Activated CD8-positive, alpha-beta T cell treated with anti-CD3 and anti-CD28 coated beads for 36 hours (primary cell): ENCODE measurements around the gene YWHAH. TPM values are rescaled to one million over a fixed set of nuclear protein-coding genes. Genes with fewer than 3 reads are reported as not detected.

Experiments
- ATAC-seq: fragments of 200-7000 bp; cut with Tn5 transposase; one replicate; pipeline ENCODE4 v1.10.0; 2021; ENCODE audit warnings: mild to moderate bottlenecking, moderate library complexity
- CTCF ChIA-PET: fragments of 350-600 bp; sonication (Branson Sonifier 250); formaldehyde crosslinking; loops from one replicate; lab custom pipeline; 2021; ENCODE audit warnings: antibody characterized with exemption; lab: Charles Lee
- POLR2A ChIA-PET: fragments of 350-600 bp; sonication (Branson Sonifier 250); formaldehyde crosslinking; loops from one replicate; lab custom pipeline; 2021; ENCODE audit warnings: antibody characterized with exemption; lab: Charles Lee
- DNase-seq: peaks from one replicate; pipeline ENCODE4 v3.0.0-alpha.2; 2020
- H3K27ac Mint-ChIP-seq: one replicate; pipeline ENCODE4 v1.8.0; 2021; ENCODE audit warnings: mild to moderate bottlenecking, mixed read lengths
- H3K27me3 Mint-ChIP-seq: one replicate; pipeline ENCODE4 v1.8.0; 2021; ENCODE audit warnings: mixed read lengths
- H3K36me3 Mint-ChIP-seq: one replicate; pipeline ENCODE4 v1.8.0; 2021; ENCODE audit warnings: low read depth, mixed read lengths
- H3K4me1 Mint-ChIP-seq: one replicate; pipeline ENCODE4 v1.8.0; 2021; ENCODE audit warnings: low read depth, mixed read lengths
- H3K4me3 Mint-ChIP-seq: one replicate; pipeline ENCODE4 v1.8.0; 2021; ENCODE audit warnings: mild to moderate bottlenecking, moderate library complexity, mixed read lengths
- H3K9me3 Mint-ChIP-seq: one replicate; pipeline ENCODE4 v1.8.0; 2021; ENCODE audit warnings: mixed read lengths
- CTCF ChIP-seq: fragments of 200-600 bp; IDR thresholded peaks from one replicate; pipeline ENCODE4 v1.8.0; 2022; ENCODE audit warnings: antibody characterized with exemption, mild to moderate bottlenecking
- intact Hi-C: fragments of 100-400 bp; cut with micrococcal nuclease; formaldehyde crosslinking; loops from one replicate; pipeline ENCODE4 v1.10.0; 2022
- total RNA-seq, 2 experiments: library from RNA; stranded (reverse); gene quantifications; one replicate each; pipeline ENCODE4 v1.2.3, GENCODE V29; 2021

The YWHAH gene
- total RNA-seq, 2 experiments from 2014 or later: 123 to 126 TPM

DNA sequence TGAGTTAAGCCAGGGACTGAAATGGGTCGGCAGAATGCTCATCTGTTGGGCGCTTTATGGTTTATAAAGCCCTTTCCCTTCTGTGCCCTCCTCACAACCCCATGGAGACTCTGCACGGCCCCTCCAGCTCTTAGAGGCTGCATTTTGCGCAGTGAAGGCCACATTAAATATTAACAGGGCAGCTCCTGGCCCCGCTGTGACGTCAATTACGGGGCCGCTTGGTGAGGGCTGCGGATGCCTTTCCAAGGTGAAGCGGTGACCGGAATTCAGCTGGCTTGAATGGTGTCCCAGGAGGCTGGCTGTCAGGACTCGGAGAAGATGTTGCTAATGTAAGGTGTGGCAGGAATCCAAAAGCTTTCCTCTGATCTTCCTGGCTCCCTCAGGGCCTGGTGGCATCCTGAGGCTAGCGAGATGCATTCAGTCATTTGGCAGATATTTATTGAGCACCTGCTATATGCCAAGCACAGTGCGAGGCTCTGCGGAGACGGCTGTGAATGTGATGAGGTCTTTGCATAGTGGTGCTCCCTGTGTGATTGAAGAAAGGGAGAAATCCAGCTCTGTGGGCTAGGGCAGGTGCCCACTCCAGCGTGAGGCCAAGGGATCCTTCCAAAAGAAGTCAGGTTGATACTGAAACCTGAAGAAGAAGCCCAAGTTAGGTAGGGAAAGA is 10.4 kb upstream of the YWHAH start:
- Mint-ChIP-seq H3K4me3 (no peak overlapping the region), H3K4me1 (no peaks in the 10 kb centered on the region), H3K9me3 (no peaks in the 10 kb centered on the region), H3K36me3 (no peaks in the 10 kb centered on the region), H3K27me3 (peaks cover under 1% of the 10 kb centered on the region), H3K27ac (no peak overlapping the region)
- intact Hi-C loops: no loop called here
- ChIA-PET POLR2A (no interaction called here), CTCF (no interaction called here)
- TF ChIP-seq CTCF: no peak
- ATAC-seq (no peak), DNase-seq (no peak)

- H3K9me3 Mint-ChIP-seq: no peaks in the 10 kb centered on the region
- H3K27me3 Mint-ChIP-seq: no peaks in the 10 kb centered on the region
- no peak overlapping the region for H3K27ac Mint-ChIP-seq
Observed at GRCh38 chr22:31935961-31936635, 8.2 kb upstream of the YWHAH start.

DNA sequence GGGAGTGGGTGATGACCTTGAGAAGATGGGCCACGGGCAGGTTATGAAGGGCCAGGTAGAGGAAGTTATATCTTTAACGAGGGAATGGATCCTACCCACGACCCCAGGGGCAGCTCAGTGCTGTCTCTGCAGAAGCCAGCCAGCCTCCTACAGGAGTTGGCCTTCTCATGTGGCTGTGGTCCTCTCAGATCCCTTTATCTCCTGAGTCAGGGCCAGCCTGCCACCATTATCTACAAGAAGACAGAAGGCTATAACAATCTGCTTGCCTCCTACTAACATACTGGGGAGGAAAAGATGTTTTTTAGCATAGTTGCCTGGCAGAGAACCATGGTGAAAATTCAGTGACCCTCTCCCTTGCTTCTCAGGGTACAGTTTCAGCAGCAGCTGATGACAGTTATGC is 7.0 kb upstream of the YWHAH start:
- ChIA-PET POLR2A (interaction anchor here (0.6 kb wide), 1 partner anchor 18 kb away, joined by 3 read pairs; no protein-coding TSS in a partner anchor), CTCF (interaction anchor here (1.6 kb wide), 1 partner anchor 33 kb away, joined by 4 read pairs; no protein-coding TSS in a partner anchor)
- DNase-seq (no peak), ATAC-seq (no peak)
- intact Hi-C loops: no loop called here
- Mint-ChIP-seq H3K27me3 (no peaks in the 10 kb centered on the region), H3K4me3 (no peak overlapping the region), H3K27ac (no peak overlapping the region), H3K36me3 (no peaks in the 10 kb centered on the region), H3K4me1 (peaks cover 2% of the 10 kb centered on the region), H3K9me3 (no peaks in the 10 kb centered on the region)
- TF ChIP-seq CTCF: no peak

More at GRCh38 chr22:31935961-31936635, 8.2 kb upstream of the YWHAH start:
- ChIA-PET CTCF (no interaction called here), POLR2A (no interaction called here)
- DNase-seq (no peak), ATAC-seq (no peak)
- Mint-ChIP-seq H3K4me1 (no peaks in the 10 kb centered on the region), H3K4me3 (no peak overlapping the region), H3K36me3 (no peaks in the 10 kb centered on the region)
- intact Hi-C loops: no loop called here
- no peak for TF ChIP-seq CTCF

DNA sequence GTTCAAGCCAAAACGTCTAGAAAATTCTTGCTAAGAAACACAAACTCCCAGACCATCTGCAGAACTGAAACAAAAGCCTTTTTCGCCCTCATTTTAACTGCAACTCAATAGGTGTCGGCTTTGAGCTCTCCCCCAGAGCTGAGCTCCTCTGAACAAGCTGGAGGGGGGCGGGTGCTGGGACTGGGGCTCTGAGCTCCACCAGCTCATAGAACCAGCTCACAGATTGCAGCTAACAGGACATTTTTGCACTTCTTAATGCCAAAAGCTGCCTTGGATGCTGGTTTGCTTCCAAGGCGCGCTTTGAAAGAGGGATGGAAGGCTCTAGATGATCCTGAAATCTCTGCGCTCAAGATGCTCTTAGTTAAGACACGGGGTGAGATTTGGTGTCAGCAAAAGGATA is 6.0 kb upstream of the YWHAH start:
- ATAC-seq (no peak), DNase-seq (no peak)
- H3K4me3 Mint-ChIP-seq: no peak overlapping the region
- TF ChIP-seq CTCF: no peak
- no peak overlapping the region for H3K27ac Mint-ChIP-seq
- H3K36me3 Mint-ChIP-seq: no peaks in the 10 kb centered on the region
- no peaks in the 10 kb centered on the region for H3K27me3 Mint-ChIP-seq
- H3K4me1 Mint-ChIP-seq: peaks cover 12% of the 10 kb centered on the region
- POLR2A ChIA-PET: interaction anchor here (0.6 kb wide), 1 partner anchor 19 kb away, joined by 3 read pairs; no protein-coding TSS in a partner anchor
- intact Hi-C loops: no loop called here
- no peaks in the 10 kb centered on the region for H3K9me3 Mint-ChIP-seq
- CTCF ChIA-PET: interaction anchor here (1.4 to 1.6 kb wide), 3 partner anchors 13 to 273 kb away, joined by 3 to 4 read pairs (median 3); no protein-coding TSS in a partner anchor

DNA sequence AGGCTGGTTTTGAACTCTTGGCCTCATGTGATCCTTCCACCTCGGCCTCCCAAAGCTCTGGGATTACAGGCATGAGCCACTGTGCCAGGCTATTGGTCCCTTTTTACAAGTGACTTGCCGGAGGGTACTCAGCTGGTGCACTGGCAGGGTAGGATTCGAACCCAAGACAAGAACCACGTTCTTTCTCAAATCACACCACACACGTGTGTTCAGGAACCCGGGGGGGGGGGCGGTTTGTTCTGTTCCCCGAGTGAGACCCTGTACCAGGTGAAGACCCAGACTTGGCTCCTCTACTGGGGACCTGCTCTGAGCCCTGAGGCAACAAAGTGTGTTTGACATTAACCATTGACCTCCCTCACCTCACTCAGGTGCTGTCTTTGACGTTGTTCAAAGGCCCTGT is 3.8 kb upstream of the YWHAH start:
- no peaks in the 10 kb centered on the region for H3K36me3 Mint-ChIP-seq
- intact Hi-C loops: loop anchor here (10.0 kb wide), 1 partner anchor 186 kb away; the partner anchor contains the start of genes DEPDC5 and PRR14L
- peaks cover 19% of the 10 kb centered on the region for H3K4me1 Mint-ChIP-seq
- DNase-seq (no peak), ATAC-seq (no peak)
- H3K27me3 Mint-ChIP-seq: no peaks in the 10 kb centered on the region
- no peak overlapping the region for H3K27ac Mint-ChIP-seq
- CTCF ChIA-PET: interaction anchor here (1.2 kb wide), 1 partner anchor 8 kb away, joined by 3 read pairs; no protein-coding TSS in a partner anchor
- TF ChIP-seq CTCF: no peak
- H3K4me3 Mint-ChIP-seq: no peak overlapping the region
- POLR2A ChIA-PET: no interaction called here
- no peaks in the 10 kb centered on the region for H3K9me3 Mint-ChIP-seq
